H7 (cell line): Measurements from ENCODE around the gene DEK. TPM values are rescaled to one million over a fixed set of nuclear protein-coding genes. Genes with fewer than 3 reads are reported as not detected.
"Not testable (repeated sequence)": the region's sequence is repeated elsewhere in the genome, so short reads cannot be mapped to it uniquely, and the experiment has no call there.

Experiments
- DNase-seq: peaks from one replicate; pipeline ENCODE4 v3.0.0; 2012
- H3K27me3 ChIP-seq: 2 replicates; pipeline ENCODE4 v1.6.0; 2011; ENCODE audit warnings: mild to moderate bottlenecking, low read length; ENCODE audit not compliant: control insufficient read depth, insufficient read depth
- H3K36me3 ChIP-seq: replicated peaks from 2 replicates; pipeline ENCODE4 v1.5.1; 2011; ENCODE audit warnings: low read length; ENCODE audit not compliant: control insufficient read depth, insufficient read depth
- H3K4me3 ChIP-seq: 2 replicates; pipeline ENCODE4 v1.5.1; 2011; ENCODE audit warnings: low read depth, mild to moderate bottlenecking, control low read depth, low read length, moderate library complexity; ENCODE audit not compliant: insufficient read depth
- total RNA-seq: library from RNA; depleted of rRNA; stranded (reverse); fragments of >200 nt; shearing (Covaris generic); gene quantifications from 2 replicates; pipeline ENCODE4 v1.2.3, GENCODE V29; 2014; rRNA removed

Gene DEK, protein sequence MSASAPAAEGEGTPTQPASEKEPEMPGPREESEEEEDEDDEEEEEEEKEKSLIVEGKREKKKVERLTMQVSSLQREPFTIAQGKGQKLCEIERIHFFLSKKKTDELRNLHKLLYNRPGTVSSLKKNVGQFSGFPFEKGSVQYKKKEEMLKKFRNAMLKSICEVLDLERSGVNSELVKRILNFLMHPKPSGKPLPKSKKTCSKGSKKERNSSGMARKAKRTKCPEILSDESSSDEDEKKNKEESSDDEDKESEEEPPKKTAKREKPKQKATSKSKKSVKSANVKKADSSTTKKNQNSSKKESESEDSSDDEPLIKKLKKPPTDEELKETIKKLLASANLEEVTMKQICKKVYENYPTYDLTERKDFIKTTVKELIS
- 156 and 241 TPM in 2 replicates for total RNA-seq

DNA sequence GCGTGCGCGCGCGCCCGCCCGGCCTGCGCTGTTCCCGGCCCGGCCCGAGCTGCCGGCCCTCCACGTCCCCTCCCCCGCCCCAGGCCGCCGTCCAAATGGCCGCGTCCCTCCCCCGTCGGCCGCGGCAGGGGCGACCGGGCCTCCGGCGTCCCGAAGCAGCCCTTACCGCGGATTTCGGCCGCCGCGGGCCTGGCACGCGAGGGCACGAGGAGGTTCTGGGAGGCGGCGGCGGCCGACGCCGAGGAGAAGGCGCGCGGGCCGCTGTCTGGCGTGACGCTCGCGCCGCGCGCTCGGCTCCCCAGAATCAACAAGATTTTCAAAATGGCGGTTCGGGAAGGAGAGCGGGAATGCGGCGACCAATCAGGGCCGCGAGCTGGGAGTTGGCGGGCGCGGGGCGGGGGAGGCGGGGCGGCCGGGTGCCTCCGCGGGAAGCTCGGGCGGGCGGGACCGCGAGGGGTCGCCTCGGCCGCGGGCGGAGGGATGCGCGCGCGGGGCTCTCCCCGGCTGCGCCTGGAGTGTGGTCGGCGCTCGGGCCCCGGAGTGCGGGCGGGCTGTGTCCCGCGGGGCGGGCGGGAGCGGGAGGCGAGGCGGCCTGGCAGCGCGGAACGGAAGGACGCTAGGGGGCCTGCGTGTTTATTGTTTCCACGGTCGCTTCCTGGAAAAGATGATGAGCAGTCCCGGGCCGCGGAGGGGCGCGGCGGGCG lies at the start of gene DEK:
TSS of gene DEK (minus strand) at position 312 of the 704 bp plus-strand sequence. CDS start 543 bp downstream, outside the sequence.
- Histone ChIP-seq H3K4me3 (peak within 1 kb of the TSS; percentile 88), H3K36me3 (peaks cover 2% of the 10 kb centered on the region; the same call in 1 of the 2 replicates), H3K27me3 (no peaks in the 10 kb centered on the region; the same call in 1 of the 2 replicates)
- peak; percentile 97 for DNase-seq

DNA sequence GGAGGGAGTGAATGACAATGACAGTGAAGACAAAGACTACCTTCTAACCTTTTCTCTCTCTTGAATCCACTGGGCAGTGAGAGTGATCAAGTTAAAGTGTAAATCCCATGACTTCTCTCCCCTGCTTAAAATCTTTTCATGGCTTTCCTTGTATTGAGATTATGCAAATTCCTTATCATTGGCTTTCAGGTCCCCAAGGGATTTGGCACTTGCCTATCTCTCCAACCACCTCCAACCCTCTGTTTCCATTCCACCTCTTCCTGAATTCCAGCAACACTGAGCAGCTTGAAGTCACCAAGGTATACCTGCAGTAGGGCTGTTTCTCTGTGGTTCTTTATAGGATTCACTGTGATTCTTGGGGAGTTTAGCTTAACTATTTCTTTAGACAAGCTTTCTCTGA lies 48.0 kb upstream of the DEK start:
- H3K4me3 ChIP-seq, result no peak overlapping the region
- H3K27me3 ChIP-seq, result no peaks in the 10 kb centered on the region
- no peaks in the 10 kb centered on the region for H3K36me3 ChIP-seq
- no peak for DNase-seq

DNA sequence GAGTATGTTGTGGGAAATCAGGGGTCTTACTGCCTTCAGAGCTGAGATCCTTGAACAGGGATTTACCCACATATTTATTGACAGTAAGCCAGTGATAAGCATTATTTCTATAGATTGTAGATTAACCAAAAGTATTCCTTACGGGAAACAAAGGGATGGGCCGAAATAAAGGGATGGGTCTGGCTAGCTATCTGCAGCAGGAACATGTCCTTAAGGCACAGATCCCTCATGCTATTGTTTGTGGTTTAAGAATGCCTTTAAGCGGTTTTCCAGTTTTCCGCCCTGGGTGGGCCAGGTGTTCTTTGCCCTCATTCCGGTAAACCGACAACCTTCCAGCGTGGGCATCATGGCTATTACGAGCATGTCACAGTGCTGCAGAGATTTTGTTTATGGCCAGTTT lies 45.7 kb upstream of the DEK start:
- DNase-seq, H3K27me3 ChIP-seq, H3K4me3 ChIP-seq, H3K36me3 ChIP-seq: not testable (repeated sequence)

DNA sequence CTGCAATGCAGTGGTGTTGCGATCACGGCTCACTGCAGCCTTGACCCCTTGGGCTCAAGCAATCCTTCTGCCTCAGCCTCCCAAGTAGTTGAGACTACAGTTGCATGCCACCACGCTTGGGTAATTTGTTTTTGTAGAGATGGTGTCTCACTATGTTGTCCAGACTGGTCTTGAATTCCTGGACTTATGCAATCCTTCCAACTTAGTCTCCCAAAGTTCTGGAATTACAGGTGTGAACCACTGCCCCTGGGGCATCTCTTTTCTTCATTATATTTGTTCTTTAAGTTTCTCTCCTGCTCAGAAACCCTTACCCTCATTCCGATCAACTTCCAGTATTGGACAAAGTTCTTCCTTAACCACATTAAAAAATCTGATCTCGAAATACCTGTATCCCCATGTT lies 44.7 kb upstream of the DEK start:
- no peak overlapping the region for H3K4me3 ChIP-seq
- no peaks in the 10 kb centered on the region for H3K36me3 ChIP-seq
- H3K27me3 ChIP-seq, result no peaks in the 10 kb centered on the region
- DNase-seq, result no peak

DNA sequence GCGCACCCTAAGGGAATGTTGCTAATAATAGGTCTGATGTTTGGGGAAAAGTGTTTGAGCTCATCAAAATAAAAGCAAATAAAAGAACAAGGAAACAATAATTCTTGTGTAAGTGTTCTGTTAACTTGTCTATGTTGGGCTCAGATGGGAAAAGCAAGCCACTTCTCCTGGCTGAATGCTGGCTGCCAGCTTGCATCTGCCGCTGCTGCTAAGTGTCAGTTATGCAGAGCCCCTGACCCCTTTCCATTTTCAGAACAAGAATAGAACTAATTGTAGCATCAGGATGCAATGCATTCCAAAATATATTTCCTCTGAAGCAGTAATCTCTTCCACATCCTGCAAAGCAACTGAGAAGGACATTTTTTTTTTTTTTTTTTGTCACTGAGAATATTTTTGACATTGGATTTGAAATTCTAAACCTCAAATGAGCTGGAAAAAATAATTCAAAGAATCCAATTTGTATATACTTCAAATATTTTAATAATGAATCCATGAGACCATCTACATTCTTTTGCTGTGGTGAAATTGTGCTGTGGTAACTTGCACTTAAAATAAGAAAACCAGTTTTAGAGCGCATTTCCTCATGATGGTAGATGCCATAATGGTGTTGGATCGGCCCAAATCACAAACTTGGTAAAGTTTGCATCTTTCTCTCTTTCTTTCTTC lies 43.9 kb upstream of the DEK start:
- no peaks in the 10 kb centered on the region for H3K27me3 ChIP-seq
- H3K4me3 ChIP-seq, result no peak overlapping the region
- H3K36me3 ChIP-seq, result no peaks in the 10 kb centered on the region
- no peak for DNase-seq

DNA sequence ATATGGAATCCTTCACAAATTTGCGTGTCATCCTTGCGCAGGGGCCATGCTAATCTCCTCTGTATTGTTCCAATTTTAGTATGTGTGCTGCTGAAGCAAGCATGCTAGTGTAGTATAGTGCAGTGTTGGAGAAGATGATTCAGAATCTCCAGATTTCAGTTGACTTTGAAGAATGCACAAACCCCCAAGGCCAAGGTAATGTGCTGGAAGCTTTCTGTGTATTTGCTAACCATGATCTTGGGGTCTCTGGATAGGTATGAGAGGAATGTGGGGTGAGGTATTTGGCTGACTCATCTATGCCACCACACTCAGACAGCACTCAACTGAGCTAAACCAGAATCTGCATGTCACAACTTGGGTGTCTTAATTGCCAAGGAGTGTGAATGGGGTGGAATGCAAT lies 42.6 kb upstream of the DEK start:
- Histone ChIP-seq H3K27me3 (no peaks in the 10 kb centered on the region), H3K4me3 (no peak overlapping the region), H3K36me3 (no peaks in the 10 kb centered on the region)
- peak; percentile 31 for DNase-seq

DNA sequence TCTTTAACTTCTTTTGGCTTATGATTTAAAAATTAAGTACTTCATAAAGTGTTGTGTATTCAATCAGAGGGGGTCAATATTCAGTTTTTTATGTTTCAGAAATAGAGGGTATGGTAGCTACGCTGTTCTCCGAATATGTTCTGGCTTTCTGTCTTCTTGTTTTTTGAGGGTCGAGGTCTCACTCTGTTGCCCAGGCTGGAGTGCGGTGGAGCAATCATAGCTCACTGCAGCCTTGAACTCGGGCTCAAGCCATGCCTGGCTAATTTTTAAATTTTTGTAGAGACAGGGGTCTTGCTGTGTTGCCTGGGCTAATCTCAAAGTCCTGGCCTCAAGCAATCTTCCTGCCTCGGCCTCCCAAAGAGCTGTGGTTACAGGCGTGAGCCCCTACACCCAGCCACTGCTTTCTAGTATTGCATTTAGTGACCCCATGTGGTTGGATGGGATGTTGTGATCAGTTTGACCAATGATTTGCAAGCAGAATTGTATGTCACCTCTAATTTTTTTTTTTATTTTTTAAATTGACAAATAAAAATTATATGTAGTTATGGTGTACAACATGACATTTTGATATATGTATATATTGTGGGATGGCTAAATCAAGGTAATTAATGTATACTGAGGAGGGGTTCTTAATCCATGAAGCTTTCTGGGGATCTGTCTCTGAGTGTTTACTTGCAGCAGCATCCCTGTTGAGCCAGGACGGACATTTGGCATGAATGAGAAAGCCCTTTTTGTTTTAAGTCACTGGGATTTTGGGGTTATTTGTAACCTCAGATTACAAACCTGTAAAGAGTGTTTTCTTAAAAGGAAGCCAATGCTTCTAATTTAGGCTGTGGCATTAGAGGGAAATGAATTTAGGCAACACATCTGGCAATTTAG lies 38.5 kb upstream of the DEK start:
- H3K4me3 ChIP-seq, result no peak overlapping the region
- H3K36me3 ChIP-seq, result no peaks in the 10 kb centered on the region
- DNase-seq, result peak; percentile 54
- no peaks in the 10 kb centered on the region for H3K27me3 ChIP-seq

DNA sequence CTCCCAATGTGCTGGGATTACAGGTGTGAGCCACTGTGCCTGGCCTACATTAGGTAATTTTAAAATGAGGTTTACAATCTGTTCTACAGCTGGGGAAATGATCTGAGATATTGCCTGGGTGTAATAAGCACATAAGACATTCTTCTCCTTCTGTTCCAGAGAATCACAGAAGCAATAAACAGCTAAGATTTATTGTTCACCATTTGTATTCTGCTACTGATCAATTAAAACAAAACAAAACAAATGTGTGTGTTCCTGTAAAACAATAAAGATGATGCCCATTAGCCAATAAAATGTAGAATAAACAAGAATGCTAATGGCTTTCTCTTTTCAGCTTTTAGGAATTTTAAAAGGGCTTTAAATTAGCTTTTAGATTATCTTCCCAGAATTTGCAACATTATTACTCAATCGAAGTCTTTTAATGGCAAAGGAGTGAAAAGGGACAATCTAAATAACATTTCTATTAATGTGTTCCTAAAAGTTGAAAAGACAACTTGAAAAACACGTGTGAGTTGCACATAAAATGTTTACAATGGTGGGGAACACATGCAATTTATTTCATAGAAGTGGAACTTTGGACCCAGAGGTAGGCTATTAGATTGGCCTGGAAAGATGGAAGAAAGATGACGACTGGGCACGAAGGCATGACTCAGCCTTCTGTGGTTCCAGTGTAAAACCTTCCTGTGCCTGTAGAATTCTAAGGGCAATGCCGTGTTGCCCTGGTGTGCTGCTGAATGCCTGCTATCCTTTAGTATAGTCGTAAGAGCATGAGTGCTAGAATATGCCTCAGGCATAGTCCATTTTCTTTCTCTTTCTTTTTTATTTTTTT lies 29.0 kb upstream of the DEK start:
- no peaks in the 10 kb centered on the region for H3K27me3 ChIP-seq
- no peak for DNase-seq
- no peaks in the 10 kb centered on the region for H3K36me3 ChIP-seq
- no peak overlapping the region for H3K4me3 ChIP-seq

DNA sequence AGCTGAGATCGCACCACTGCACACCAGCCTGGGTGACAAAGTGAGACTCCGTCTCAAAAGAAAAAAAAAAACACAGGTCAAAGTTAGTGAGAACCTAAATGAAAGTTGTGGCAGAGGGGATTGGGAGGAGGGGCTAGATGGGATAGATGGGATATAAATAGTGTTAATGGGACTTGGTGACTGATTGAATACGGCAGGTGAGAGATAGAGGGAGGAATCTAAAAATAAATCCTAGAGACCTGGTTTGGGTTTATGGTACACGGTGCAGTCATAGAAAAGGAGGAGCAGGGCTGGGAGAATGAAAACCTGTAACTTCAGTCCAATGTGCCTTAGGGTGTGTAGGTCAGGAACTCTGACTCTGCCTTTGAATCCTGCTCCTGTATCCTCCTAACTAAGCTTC lies 25.0 kb upstream of the DEK start:
- H3K4me3 ChIP-seq, result no peak overlapping the region
- H3K27me3 ChIP-seq, result no peaks in the 10 kb centered on the region
- DNase-seq, result no peak
- H3K36me3 ChIP-seq, result no peaks in the 10 kb centered on the region

DNA sequence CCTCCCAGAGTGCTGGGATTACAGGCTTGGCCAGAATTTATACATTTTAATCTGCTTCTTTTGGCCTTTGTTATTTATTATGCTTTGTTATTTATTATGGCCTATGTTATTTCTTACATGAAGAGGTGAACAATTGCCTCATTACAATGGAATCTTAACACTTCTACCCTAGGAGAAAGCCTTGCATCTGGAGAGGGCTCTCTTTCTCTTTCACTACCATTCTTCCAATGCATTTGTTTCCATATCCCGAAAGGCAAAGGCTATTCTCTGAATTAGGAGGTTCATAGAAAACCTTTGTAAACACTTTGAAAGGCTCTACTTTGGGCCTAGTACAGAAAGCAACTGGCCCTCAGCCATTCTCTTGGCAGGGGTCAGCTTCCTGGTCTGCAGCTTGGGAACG lies 19.9 kb upstream of the DEK start:
- Histone ChIP-seq H3K36me3 (no peaks in the 10 kb centered on the region), H3K4me3 (no peak overlapping the region), H3K27me3 (peaks cover 5% of the 10 kb centered on the region)
- DNase-seq, result no peak

DNA sequence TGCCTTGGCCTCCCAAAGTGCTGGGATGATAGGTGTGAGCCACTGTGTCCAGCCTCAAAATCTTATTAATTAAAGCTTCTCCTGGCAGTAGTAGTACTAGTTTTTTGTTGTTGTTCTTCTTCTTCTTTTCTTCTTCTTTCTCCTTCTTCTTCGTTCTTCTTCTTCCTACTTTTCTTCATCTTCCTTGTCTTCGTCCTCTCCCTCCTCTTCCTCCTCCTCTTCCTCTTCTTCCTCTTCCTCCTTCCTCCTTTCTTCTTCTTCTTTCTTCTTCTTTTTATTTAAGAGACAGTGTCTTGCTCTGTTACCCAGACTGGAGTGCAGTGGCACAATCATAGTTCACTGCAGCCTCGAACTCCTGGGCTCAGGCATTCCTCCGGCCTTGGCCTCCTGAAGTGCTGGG lies 17.2 kb upstream of the DEK start:
- no peaks in the 10 kb centered on the region for H3K36me3 ChIP-seq
- H3K27me3 ChIP-seq, result peaks cover 28% of the 10 kb centered on the region
- H3K4me3 ChIP-seq, result no peak overlapping the region
- no peak for DNase-seq

DNA sequence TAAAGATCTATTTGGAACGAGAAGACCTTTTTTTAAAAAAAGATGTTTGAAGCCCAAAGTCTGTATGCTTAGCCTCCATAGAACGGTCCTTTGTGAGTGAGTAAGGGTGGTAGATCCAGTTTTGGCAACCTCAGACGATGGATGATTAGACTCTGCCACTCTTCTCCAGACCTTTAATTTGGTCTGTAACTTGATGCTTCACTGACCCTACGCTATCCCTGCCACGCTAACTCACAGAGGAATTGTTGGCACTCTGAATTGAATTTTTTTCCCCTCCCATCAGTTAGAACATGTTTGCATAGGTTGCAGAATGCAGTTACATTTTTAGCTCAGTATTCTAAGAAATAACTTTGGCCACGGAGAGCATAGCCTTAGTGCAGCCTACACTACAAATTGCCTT lies 15.8 kb upstream of the DEK start:
- Histone ChIP-seq H3K27me3 (peaks cover 39% of the 10 kb centered on the region), H3K36me3 (no peaks in the 10 kb centered on the region), H3K4me3 (no peak overlapping the region)
- DNase-seq, result no peak

DNA sequence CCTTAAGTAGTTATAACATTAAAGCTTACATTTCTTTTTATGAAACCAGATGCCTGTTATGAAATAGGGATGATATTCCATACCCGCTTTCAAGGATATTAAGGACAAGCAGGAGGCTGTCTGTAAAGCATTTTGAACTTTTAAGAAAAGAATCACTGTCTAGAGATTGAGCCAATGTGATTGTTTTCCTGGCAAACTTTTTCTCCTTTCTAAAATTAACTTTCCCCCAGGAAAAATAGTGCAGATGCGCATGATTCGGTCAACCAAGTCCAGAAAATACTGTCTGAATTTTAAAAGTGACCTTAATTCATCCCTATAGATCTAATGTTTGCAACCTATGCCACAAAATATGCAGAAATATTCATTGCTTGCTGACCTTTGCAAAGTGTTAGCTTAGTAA lies 15.1 kb upstream of the DEK start:
- Histone ChIP-seq H3K4me3 (no peak overlapping the region), H3K36me3 (no peaks in the 10 kb centered on the region), H3K27me3 (peaks cover 39% of the 10 kb centered on the region)
- DNase-seq, result no peak
